Renal cortical epithelial cell (primary cell): ENCODE results near the gene ZNF747. TPM values are rescaled to one million over a fixed set of nuclear protein-coding genes. Genes with fewer than 3 reads are reported as not detected.
"Not testable (repeated sequence)": the region's sequence is repeated elsewhere in the genome, so short reads cannot be mapped to it uniquely, and the experiment has no call there.

ENCODE experiments used
- DNase-seq: peaks from one replicate; pipeline ENCODE4 v3.0.0-alpha.2; 2011; ENCODE audit warnings: low read depth
- total RNA-seq: library from RNA; depleted of rRNA; stranded (reverse); fragments of >200 nt; gene quantifications from 2 replicates; pipeline ENCODE4 v1.2.3, GENCODE V29; 2014

ZNF747 gene
- total RNA-seq, 1 donor from 2014 or later, result 11.7 TPM

DNA sequence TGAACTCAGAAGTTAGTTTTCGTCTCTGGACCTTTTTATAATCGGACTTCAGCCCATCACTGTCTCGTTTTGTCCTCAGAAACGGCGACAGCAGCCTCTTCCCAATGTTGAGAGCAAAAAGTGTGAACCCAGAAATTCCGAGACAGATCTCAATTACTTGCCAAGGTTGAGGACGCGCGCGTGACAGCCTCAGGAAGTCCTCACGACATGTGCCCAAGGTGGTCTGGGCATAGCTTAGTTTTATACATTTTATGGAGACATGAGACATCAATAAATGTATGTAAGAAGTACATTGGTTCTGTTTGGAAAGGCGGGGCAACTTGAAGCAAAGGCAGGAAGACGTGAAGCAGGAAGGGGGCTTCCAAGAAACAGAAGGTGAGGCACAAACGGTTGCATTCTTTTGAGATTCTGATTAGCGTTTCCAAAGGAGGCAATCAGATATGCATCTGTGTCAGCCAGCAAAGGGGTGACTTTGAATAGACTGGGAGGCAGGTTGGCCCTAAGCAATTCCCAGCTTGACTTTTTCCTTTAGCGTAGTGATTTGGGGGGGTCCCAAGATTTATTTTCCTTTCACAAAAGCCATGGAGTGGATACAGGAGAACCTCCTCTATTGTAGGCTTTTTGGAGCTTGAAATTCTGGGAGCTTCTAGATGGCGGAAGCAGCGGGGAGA lies 583 bp upstream of the ZNF747 start:
- DNase-seq, result no peak

DNA sequence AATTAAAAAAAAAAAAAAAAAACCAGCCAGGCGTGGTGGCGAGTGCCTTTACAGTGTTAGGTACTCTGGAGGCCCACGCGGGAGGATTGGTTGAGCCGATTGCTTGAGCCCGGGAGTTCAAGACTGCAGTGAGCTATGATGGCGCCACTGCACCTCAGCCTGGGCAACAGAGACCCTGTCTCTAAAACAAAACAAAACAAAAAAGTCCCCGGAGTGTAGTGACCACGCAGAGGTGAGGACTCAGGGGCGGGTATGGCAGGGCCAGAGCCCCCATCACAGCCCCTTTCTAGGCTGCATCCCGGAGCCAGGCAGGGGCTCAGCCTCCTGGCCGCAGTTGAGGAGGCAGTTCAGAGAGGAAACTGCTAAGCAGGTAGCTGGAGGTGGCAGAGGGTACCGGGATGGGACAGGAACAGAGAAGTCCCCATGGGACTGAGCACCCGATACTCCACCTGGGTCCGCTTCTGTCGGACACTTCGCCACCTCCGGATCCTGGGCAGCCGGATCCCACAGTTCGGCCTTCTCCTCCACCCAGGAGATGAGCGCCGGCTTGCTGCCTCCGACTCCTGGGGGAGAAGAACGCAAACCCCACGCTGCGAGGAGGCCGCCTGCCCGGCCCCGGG lies 800 bp downstream of the ZNF747 start:
- no peak for DNase-seq

DNA sequence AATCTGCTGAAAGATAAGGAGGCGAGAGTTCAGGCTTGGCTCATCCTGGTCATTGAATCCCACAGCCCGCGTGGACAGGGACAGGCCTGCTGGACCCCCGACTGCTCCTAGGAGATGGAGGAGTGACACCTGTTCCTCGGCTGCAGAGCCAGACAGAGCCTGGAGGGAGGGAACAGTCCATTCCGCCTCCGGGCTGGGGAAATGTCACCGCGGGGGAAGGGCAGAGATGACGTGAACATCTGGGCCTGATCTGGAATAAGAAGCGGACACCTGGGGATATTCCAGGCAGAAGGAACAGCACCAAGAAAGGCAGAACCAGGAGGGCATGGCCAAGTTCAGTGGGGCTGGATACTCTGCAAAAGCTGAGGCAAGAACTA lies 1.5 kb downstream of the ZNF747 start:
- no peak for DNase-seq

DNA sequence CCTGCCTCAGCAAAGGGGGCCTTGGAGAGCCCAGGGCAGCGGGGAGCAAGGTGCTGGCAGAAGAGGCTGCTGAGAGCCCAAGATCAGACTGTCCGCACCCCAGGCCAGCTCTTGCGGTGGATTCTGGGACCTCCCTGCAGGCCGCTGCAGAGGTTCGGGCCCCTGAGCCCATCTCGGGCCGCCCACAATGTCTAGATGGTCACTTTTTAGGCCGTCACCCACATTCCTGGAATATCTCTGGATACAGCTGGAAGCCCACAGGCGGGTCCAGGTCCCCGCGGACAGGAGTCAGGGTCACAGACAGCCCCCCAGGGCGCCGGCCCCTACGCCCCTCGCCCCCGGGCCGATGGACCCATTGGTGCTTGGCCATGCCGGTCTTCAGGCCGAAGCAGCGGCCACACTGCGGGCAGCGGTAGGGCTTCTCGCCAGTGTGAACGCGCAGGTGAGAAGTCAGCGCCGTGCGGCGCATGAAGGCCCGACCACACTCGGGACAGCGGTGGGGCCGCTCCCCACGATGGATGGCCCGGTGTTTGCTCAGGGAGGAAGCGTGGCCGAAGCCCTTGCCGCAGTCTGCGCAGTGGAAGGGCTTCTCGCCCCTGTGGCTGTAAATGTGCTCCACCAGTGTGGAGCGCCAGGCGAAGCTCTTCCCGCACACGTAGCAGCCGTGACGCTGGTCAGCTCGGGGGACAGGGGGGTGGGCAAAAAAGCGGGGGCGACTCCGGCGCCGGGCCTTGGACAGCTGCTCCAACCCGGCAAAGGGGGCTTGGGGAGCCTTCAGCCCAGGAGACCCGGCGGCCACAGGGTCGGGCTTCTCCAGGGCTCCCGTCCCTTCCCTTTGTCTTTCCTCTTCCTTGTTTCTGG lies 2.1 kb downstream of the ZNF747 start:
- DNase-seq, result no peak

DNA sequence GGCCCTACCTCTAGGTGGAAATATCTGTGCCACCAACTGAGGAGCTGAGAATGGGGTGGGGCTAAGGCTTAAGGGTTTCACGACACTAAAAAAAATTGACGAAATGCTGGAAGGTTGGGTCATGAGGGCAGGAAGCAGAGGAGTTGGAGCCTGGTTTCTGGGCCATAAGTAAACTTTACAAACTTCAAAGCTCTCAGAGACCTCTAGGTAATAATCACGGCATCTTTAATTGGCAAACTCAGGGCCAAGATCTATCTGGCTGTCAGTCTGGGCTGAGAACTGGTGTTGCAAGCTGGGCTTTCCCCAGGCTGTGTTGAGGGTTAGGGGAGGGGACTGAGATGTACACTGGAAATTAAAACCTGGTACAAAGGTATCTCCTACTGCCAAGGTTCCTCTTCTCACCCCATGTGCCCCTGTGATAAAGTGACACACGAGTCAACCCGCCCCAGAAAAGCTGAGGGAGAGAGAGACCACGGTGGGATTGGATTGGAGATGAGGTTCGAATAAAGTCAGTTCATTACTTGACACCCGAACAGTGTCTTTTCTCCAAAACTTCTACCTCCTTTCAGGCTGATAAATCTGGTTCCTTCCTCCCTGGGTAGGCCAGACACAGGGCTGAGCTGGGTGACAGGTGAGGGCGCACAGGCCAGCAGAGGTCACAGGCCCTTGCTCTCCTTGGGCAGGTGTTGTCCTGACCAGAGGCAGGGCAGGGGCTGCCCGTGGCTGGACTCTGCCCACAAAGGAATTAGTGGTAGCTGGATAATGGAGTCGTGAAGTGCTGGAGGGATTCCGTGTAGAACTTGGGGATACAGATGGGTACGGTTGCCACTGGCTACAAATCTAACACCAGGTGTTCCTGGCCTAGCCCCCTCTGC lies 4.3 kb downstream of the ZNF747 start:
- no peak for DNase-seq

DNA sequence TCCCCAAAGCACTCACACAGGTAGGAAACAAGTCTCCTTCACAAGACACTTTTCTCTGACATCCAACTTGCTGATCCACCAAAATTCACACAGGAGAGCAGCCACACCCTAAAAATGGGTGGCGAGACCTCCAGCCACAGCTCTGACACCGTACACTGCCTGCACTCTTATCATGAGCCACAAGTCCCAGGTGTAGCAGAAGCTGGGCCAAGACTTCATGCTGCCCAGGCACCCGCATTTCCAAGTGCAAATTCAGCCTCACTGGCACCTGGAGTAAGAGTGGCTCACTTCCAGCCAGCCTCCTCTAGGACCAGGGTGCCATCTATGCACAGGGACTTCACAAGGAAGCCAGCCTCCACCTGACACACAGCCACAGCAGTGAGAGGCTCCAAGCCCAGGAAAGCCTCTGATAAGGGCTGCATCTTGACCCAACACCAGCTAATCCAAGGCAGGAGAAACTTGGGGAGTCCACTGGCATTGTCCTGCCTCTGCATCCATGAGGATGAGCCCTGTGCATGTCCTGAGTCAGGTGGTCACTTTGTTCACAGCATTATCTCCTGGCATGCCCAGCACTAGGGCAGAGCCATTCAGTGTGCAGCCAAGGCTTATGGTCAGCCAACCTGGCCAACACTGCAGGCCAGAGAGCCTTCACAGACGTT lies 5.7 kb downstream of the ZNF747 start:
- DNase-seq, result no peak

DNA sequence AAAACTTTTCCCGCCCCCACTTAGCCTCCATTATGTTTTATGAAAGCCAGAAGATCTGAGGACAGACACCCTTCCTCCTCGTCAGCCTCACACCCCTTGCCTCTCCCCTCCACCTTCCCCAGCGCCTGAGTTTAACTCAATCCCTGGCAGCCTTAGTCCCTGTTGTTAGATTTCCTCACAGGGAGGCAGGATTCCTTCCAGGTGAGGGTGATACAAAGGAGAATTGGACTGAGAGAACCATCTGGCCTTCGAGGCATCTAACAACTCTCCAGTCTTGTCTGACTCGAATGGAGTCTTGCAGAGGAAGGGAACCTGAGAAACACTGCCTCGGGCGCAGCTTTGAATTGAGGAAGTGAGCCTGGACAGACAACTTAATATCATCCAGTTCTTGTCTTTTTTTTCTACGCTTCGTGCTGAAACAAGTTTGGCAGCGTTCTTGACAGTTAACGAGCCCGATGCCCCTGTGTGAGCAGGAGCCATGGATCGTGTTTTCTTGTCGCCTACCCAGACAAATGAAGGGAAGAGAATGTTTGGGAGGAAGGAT lies 7.0 kb downstream of the ZNF747 start:
- peak; percentile 20 for DNase-seq

DNA sequence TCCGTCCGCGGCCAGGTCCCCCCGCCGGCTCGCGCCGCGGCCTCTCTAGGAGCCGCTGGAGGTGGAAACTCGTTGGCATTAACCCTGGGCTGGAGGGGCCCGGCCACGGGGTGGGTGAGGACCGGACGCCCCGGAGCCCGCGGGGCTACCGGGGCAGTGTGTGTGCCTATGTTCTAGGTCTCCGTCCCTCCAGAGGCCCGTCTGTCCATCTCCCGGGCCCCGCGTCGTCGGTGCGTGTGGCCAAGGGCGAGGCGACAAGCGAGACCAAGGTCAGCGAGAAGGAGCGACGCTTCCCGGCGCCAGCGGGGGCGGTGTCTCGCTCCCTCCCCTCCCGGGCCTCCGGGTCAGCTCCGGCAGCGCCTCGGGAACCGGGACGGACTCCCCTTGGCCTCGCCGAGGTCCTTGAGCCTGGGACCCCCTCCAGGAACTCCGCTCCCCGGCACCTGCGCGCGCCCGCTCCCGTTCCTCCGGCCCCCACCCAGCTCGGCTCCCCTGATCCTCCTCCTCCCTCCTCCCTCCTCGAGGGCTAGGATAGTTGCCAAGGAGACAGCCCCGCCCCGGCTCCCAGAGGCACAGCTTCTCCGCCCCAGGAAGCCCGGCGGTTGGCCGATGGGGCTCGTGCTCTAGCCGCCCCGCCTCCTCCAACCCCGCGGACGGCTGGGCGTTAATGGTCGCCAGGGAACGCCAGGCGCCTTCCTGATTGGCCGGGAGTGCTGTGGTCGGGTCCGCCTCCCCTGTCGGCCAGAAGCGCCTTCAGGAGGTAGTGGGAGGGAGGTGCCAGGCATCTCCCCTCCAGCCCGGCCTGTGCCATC lies 7.6 kb downstream of the ZNF747 start:
- DNase-seq, result peak; percentile 88

DNA sequence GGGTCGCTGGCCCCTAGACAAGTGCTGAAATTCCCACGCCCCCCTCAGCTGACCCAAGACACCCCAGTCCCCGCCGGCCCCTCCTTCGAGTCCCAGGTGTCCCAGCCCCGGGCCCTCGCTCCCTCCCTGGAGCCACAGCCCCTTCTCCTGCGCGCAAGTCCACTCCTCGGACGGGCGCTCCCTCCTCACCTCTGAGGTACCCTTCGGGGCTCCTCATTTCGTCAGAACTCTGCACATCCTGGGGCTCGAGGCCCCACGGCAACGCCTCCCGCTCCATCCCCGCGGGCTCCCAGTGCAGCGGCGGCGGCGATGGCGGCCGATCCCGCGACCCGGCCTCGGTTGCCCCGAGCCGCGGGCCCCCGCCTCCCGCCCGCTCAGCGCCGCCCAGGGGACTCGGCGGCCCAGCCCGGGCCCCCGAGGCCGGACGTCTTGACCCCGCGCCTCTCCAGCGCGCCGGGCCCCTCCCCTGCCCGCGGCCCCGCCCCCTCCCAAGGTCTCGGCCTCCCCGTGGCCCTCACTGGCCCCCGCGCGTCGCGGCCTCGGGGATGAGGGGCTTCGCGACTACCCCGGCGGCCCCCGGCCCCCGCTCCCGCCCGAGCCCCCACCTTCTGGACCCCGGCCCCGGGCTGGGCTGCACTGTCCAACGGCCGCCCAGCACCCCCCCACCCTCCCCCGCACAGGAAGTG lies 8.4 kb downstream of the ZNF747 start, which contains the start of gene ZNF768:
Gene ZNF768 (minus strand): TSS at position 430 of the 686 bp plus-strand sequence. CDS start 153 bp downstream, at position 277.
- no peak for DNase-seq

DNA sequence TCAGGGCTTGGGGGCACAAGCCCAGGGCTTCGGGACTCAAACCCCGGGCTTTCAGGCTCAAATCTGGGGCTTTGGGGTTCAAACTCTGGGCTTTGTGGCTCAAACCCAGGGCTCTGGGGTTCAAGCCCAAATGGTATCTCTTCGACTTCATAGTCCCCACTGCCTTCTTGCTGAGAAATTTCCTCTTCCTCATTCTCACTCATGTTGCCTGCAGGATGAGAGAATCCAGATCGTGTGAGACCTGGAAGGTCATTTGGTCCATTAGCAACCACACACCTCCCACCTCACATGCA lies 8.9 kb downstream of the ZNF747 start:
- peak; percentile 20 for DNase-seq

DNA sequence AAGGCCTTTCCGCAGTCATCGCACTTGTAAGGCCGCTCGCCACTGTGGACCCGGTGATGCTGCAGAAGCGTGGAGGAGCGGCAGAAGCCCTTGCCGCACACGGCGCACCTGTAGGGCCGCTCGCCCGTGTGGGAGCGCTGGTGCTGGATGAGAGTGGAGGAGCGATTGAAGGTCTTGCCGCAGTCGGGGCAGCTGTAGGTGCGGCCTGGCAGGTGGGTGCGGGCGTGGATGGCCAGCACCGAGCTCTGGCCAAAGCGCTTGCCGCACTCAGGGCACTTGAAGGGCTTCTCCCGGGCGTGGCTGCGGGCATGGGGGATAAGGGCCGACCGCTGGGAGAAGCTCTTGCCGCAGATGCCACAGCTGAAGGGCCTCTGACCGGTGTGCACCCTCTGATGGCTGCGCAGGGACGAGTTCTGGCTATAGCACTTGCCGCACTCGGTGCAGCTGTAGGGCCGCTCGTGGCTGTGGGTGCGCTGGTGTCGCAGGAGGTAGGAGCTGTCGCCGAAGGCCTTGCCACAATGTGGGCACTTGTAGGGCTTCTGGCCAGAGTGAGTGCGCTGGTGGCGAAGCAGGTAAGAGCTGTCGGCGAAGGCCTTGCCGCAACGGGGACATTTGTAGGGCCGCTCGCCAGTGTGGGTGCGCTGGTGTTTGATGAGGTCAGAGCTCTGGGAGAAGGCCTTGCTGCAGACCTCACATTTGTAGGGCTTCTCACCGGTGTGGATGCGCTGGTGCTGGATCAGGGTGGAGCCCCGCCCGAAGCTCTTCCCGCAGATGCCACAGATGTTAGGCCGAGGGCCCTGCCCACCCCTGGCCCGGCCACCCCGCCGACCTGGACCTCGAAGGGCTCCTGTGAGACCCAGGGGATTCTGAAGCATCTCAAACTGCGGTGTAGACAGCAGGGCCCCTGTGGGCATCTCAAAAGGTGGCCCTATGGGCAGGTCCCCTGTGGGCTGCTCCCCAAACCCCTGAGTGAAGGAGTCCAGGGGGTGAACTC lies 9.8 kb downstream of the ZNF747 start:
- DNase-seq, result no peak

DNA sequence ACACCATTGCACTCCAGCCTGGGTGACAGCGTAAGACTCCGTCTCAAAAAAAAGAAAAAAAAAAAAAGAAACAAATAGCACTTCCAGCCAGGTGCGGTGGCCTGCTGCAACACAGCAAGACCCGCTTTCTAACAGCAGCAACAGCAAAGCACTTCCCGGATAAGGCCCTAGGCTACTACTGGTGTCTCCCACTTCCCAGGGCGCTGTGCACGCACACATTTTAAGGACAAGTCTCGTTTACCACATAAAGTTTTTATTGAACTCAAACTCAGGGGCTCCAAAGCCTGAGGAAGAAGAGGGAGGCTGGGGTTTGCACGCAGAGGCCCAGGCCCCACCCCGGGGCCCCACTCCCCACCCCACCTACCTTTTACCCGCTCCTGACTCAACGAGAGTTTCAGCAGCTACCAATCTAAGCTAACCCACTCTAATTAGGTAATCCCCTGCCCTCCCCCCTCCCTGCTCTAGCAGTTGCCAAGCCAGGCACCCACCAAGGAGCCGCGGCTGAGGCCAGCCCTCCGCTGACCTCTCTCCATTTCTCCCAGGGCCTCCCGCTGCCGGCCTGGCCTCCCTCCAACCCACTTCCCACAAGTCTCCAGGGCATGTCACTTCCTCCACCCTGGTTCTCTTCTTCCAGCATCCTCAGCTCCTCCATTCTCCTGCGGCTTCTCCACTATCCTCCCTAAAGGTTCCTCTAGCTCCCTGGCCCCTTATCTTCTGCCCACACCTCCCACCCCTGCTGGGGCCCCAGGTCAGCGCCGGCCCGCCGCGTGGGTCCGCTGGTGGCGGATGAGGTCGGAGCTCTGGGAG lies 10.7 kb downstream of the ZNF747 start:
- DNase-seq, result no peak

DNA sequence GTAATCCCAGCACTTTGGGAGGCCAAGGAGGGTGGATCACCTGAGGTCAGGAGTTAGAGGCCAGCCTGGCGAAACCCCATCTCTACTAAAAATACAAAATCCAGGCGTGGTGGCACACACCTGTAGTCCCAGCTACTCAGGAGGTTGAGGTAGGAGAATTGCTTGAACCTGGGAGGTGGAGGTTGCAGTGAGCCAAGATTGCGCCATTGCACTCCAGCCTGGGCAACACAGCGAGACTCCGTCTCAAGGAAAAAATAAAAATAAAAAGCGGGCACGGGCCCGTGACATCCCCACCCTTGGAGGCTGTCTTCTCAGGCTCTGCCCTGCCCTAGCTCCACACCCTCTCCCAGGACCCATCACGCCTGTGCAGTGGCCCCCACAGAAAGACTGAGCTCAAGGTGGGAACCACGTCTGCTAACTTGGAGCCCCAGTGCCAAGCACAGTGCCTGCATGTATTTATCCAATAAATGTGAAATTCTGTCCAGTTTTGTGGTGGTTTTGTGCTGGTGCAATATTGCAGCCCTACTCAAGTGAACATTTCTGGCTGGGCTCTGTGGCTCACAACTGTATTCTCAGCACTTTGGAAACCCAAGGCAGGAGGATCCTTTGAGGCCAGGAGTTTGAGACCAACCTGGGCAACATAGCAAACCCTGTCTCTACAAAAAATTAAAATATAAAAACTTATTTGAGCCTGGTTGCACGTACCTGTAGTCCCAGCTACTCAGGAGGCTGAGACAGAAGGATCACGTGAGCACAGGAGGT lies 11.8 kb downstream of the ZNF747 start:
- not testable (repeated sequence) for DNase-seq

DNA sequence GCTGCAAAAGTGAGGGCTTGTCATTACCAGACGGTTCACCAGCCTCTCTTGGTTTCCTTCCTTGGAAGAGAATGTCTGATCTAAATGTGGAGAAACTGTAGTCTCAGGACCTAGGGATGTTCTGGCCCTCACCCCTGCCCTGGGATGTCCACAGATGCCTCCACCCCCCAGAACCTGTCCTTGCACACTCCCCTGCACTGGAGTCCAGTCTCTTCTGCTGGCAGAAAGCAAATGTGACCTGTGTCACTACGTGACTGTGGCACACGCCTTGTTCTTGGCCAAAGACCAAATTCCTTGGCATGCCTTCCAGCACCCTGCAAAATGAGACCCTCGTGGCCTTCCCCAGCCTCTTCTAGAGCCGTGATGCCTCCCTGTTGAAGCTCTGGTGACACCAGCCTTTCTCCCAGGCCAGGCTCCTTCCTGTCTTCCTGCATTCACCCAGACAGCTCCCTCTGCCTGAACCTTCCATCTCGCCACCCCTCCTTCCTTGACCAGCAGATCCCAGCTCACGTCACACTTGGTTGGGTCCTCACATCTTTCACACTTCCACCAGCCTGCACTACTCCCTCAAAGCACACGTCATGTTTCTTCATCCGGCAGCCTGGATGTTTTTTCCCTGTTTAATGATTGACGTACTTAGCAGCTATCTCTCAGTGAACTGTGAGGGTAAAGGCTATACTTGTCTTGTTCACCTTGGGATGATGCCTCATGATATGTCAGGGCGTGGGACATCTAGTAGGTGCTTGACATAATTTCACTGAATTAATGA lies 12.6 kb downstream of the ZNF747 start:
- peak; percentile 90 for DNase-seq

DNA sequence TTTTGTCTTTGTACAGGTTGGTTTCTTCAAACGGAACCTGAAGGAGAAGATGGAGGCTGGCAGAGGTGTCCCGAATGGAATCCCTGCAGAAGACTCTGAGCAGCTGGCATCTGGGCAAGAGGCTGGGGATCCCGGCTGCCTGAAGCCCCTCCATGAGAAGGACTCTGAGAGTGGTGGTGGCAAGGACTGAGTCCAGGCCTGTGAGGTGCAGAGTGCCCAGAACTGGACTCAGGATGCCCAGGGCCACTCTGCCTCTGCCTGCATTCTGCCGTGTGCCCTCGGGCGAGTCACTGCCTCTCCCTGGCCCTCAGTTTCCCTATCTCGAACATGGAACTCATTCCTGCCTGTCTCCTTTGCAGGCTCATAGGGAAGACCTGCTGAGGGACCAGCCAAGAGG lies 13.2 kb downstream of the ZNF747 start:
- no peak for DNase-seq
